K562 (cell line): ENCODE results near the gene ARMC7. TPM values are rescaled to one million over a fixed set of nuclear protein-coding genes. Genes with fewer than 3 reads are reported as not detected.

Source experiments
- ARID1B ChIP-seq: fragments of 450-650 bp; IDR thresholded peaks from 2 replicates; pipeline ENCODE4 v1.6.1; 2016; ENCODE audit warnings: antibody characterized with exemption, mild to moderate bottlenecking, inconsistent platforms
- ATF7 ChIP-seq: fragments of 450-650 bp; IDR thresholded peaks from 2 replicates; pipeline ENCODE4 v1.7.1; 2014; ENCODE audit warnings: mild to moderate bottlenecking, moderate library complexity
- CTBP1 ChIP-seq: fragments of 450-650 bp; IDR thresholded peaks from 2 replicates; pipeline ENCODE4 v1.6.1; 2016; ENCODE audit warnings: borderline replicate concordance
- ELK1 ChIP-seq: sonication (generic); formaldehyde crosslinking; IDR thresholded peaks from 2 replicates; pipeline ENCODE4 v1.8.1; 2022; ENCODE audit warnings: missing genetic modification reagents
- FOXA3 ChIP-seq, 2 experiments: fragments of 450-650 bp in 1 of 2; sonication (generic) in 1 of 2; formaldehyde crosslinking; IDR thresholded peaks in 1 of 2; conservative IDR thresholded peaks in 1 of 2; 2 replicates each; pipeline versions ENCODE4 v1.4.0 to v1.8.0; 2020 to 2022; ENCODE audit warnings: mild to moderate bottlenecking in 2 of 2, missing genetic modification reagents in 1 of 2
- MCM7 ChIP-seq, 2 experiments: fragments of 450-650 bp; IDR thresholded peaks; 2 replicates each; pipeline ENCODE4 v1.6.1; 2016 to 2018
- MIER1 ChIP-seq: fragments of 450-650 bp; IDR thresholded peaks from 2 replicates; pipeline ENCODE4 v1.6.1; 2016; ENCODE audit warnings: antibody characterized with exemption, mild to moderate bottlenecking, low read depth
- MYNN ChIP-seq, 2 experiments: sonication (generic); formaldehyde crosslinking in 1 of 2; IDR thresholded peaks; 2 replicates each; pipeline versions ENCODE4 v1.5.0 to v1.6.1; 2016 to 2020; ENCODE audit warnings: antibody characterized with exemption in 1 of 2, missing genetic modification reagents in 1 of 2
- NCOA1 ChIP-seq: fragments of 450-650 bp; IDR thresholded peaks from 2 replicates; pipeline ENCODE4 v1.6.1; 2016; ENCODE audit warnings: low read depth
- NCOR1 ChIP-seq: fragments of 450-650 bp; IDR thresholded peaks from 2 replicates; pipeline ENCODE4 v1.6.1; 2016; ENCODE audit warnings: mild to moderate bottlenecking, moderate library complexity
- NFIC ChIP-seq: fragments of 450-650 bp; IDR thresholded peaks from 2 replicates; pipeline ENCODE4 v1.6.1; 2017; ENCODE audit warnings: mild to moderate bottlenecking, inconsistent platforms
- NONO ChIP-seq, 2 experiments: fragments of 200-400 bp in 1 of 2; fragments of 450-650 bp in 1 of 2; formaldehyde crosslinking in 1 of 2; IDR thresholded peaks; 2 replicates each; pipeline ENCODE4 v1.6.1; 2017; ENCODE audit warnings: low read depth in 2 of 2, mild to moderate bottlenecking in 2 of 2, moderate library complexity in 2 of 2, low read length in 1 of 2
- PHF20 ChIP-seq: fragments of 450-650 bp; IDR thresholded peaks from 2 replicates; pipeline ENCODE4 v1.6.1; 2018; ENCODE audit not compliant: partially characterized antibody
- PKNOX1 ChIP-seq: fragments of 450-650 bp; IDR thresholded peaks from 2 replicates; pipeline ENCODE4 v1.6.1; 2016
- PTTG1 ChIP-seq: fragments of 450-650 bp; IDR thresholded peaks from 2 replicates; pipeline ENCODE4 v1.6.1; 2016; ENCODE audit warnings: low read depth, mild to moderate bottlenecking, missing genetic modification characterization, missing compliant biosample characterization
- RB1 ChIP-seq: fragments of 450-650 bp; IDR thresholded peaks from 2 replicates; pipeline ENCODE4 v1.6.1; 2017; ENCODE audit warnings: low read depth, mild to moderate bottlenecking
- RBBP5 ChIP-seq: fragments of 200-600 bp; sonication (generic); IDR thresholded peaks from 2 replicates; pipeline ENCODE4 v1.6.1; 2012; ENCODE audit warnings: borderline replicate concordance, mild to moderate bottlenecking, low read length, control low read depth, inconsistent platforms; ENCODE audit not compliant: insufficient read depth, poor library complexity, severe bottlenecking
- RNF2 ChIP-seq: sonication (generic); IDR thresholded peaks from 2 replicates; pipeline ENCODE4 v1.6.1; 2016
- SIRT6 ChIP-seq: IDR thresholded peaks from one replicate; pipeline ENCODE4 v1.6.1; 2012; ENCODE audit warnings: low read depth, mild to moderate bottlenecking, control low read depth, inconsistent platforms, low read length, moderate library complexity
- SLC30A9 ChIP-seq: fragments of 250-450 bp; sonication (Bioruptor Pico); IDR thresholded peaks from 2 replicates; pipeline ENCODE4 v1.8.0; 2022; ENCODE audit warnings: mild to moderate bottlenecking, moderate library complexity
- SOX6 ChIP-seq: fragments of 450-650 bp; IDR thresholded peaks from 2 replicates; pipeline ENCODE4 v1.6.1; 2014; ENCODE audit warnings: mild to moderate bottlenecking
- SREBF1 ChIP-seq: fragments of 150-350 bp; IDR thresholded peaks from 2 replicates; pipeline ENCODE4 v1.6.1; 2014; ENCODE audit warnings: antibody characterized with exemption, low read depth, low read length, borderline replicate concordance
- TEAD4 ChIP-seq, 2 experiments: sonication (generic) in 1 of 2; formaldehyde crosslinking in 1 of 2; IDR thresholded peaks; 2 replicates each; pipeline versions ENCODE4 v1.6.1 to v1.8.0; 2012 to 2022; ENCODE audit warnings: borderline replicate concordance in 1 of 2, inconsistent platforms in 1 of 2, low read length in 1 of 2, mild to moderate bottlenecking in 1 of 2, missing genetic modification reagents in 1 of 2
- ZFX ChIP-seq: sonication (generic); formaldehyde crosslinking; IDR thresholded peaks from 2 replicates; pipeline ENCODE4 v1.8.0; 2022; ENCODE audit warnings: mild to moderate bottlenecking, missing genetic modification reagents, moderate library complexity
- ZNF668 ChIP-seq: fragments of 250-450 bp; sonication (Bioruptor Pico); IDR thresholded peaks from 2 replicates; pipeline ENCODE4 v1.8.0; 2022; ENCODE audit warnings: mild to moderate bottlenecking, inconsistent platforms
- polyA plus RNA-seq, 8 experiments: library from polyadenylated mRNA; depleted of rRNA in 4 of 8; stranded (reverse) in 5 of 8; unstranded in 3 of 8; fragments of >200 nt; fragmentation: Nextera tagmentation in 2 of 8; fragmentation: Illumina TruSeq in 1 of 8; extraction: Ambion mirVana in 2 of 8; extraction: Trizol in 1 of 8; gene quantifications; 2 replicates each; pipeline versions ENCODE4 v1.2.1 to v1.2.3, GENCODE V29; 2011 to 2014; ENCODE audit warnings: inconsistent platforms in 1 of 8, missing spikeins in 1 of 8
- total RNA-seq, 7 experiments: library from RNA; depleted of rRNA in 6 of 7; stranded (reverse); fragments of >200 nt in 6 of 7; fragmentation: Illumina TruSeq in 2 of 7; extraction: Trizol in 2 of 7; gene quantifications; 2 replicates each; pipeline versions ENCODE4 v1.2.1 to v1.2.3, GENCODE V29; 2011 to 2021; ENCODE audit warnings: low replicate concordance in 1 of 7
- TF ChIP-seq, protein P1 (sequence below): fragments of 250-450 bp; sonication (Bioruptor Pico); IDR thresholded peaks from 2 replicates; pipeline ENCODE4 v1.8.0; 2022; ENCODE audit warnings: inconsistent platforms

ARMC7 gene
- total and polyA plus RNA-seq, 9 of the 15 experiments (the other 6 are each of a cell fraction or from before 2014, with no cell fraction given), result 1.4 to 15.2 (median 5.9) TPM

GRCh38 chr17:75124041-75124818, 14.5 kb downstream of the ARMC7 start (continued):
- TF ChIP-seq FOXA3 (CRISPR knock-in tag; conservative IDR thresholded peaks at IDR 0.05 in 1 of 2, IDR thresholded peaks at IDR 0.05 in 1 of 2), result peak; percentile 58 to 77; a peak in 3 of 4 replicates
- TF ChIP-seq MIER1, result no peak
- peak; percentile 70 for TF ChIP-seq TEAD4 (IDR thresholded peaks at IDR 0.05; ENCODE audit: low read length)
- TF ChIP-seq TEAD4 (CRISPR knock-in tag; IDR thresholded peaks at IDR 0.05; ENCODE audit: borderline replicate concordance), result no peak
- peak in 1 of 2 experiments; percentile 45; a peak in 1 of 4 replicates for TF ChIP-seq NONO (IDR thresholded peaks at IDR 0.05; ENCODE audit: low read depth in 2 of 2, low read length in 1 of 2)
- TF ChIP-seq RBBP5, result peak; percentile 62
- peak; percentile 72 for TF ChIP-seq NCOR1
- no peak for TF ChIP-seq SLC30A9 (CRISPR knock-in tag)
- peak; percentile 66; the same call in 1 of the 2 replicates for TF ChIP-seq RNF2
- TF ChIP-seq PTTG1, result 0 out of 2 replicates have a peak, but pooled peaks have one; percentile 17
- peak; percentile 72 for TF ChIP-seq NFIC
- TF ChIP-seq ATF7, result peak; percentile 76; the same call in 1 of the 2 replicates
- peak; percentile 53 for TF ChIP-seq PKNOX1
- peak; percentile 95 for TF ChIP-seq ARID1B
- TF ChIP-seq ZFX (CRISPR knock-in tag), result peak; percentile 73
- TF ChIP-seq CTBP1, result peak; percentile 98
- no peak for TF ChIP-seq SIRT6
- peak; percentile 63 for TF ChIP-seq RB1
- no peak for TF ChIP-seq PHF20
- TF ChIP-seq ZNF668 (CRISPR knock-in tag), result peak; percentile 73
- peak; percentile 56; the same call in 1 of the 2 replicates for TF ChIP-seq NCOA1
- peak; percentile 66 for TF ChIP-seq SOX6
- TF ChIP-seq SREBF1, result peak; percentile 55; the same call in 1 of the 2 replicates
- TF ChIP-seq, protein P1, sequence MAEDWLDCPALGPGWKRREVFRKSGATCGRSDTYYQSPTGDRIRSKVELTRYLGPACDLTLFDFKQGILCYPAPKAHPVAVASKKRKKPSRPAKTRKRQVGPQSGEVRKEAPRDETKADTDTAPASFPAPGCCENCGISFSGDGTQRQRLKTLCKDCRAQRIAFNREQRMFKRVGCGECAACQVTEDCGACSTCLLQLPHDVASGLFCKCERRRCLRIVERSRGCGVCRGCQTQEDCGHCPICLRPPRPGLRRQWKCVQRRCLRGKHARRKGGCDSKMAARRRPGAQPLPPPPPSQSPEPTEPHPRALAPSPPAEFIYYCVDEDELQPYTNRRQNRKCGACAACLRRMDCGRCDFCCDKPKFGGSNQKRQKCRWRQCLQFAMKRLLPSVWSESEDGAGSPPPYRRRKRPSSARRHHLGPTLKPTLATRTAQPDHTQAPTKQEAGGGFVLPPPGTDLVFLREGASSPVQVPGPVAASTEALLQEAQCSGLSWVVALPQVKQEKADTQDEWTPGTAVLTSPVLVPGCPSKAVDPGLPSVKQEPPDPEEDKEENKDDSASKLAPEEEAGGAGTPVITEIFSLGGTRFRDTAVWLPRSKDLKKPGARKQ, result no peak
- TF ChIP-seq MYNN (IDR thresholded peaks at IDR 0.05), result peak; percentile 99
- TF ChIP-seq MYNN (CRISPR knock-in tag; IDR thresholded peaks at IDR 0.05), result no peak
- no peak for TF ChIP-seq MCM7 (IDR thresholded peaks at IDR 0.05)
- TF ChIP-seq ELK1 (CRISPR knock-in tag), result no peak
